OCI-LY3 (cell line): ENCODE measurements around the gene ANKRD42.
A peak's percentile ranks its signal among the peaks of the same experiment; 100 is the strongest.

Source experiments
- H2AFZ ChIP-seq: fragments of 200-600, 300-600 bp; shearing (Covaris generic); 2 replicates; pipeline ENCODE4 v1.6.0; 2014; ENCODE audit warnings: antibody characterized with exemption, low read depth, low read length
- H3K27ac ChIP-seq: fragments of 200-600, 300-600 bp; sonication (generic); 2 replicates; pipeline ENCODE4 v1.5.1; 2014; ENCODE audit warnings: mild to moderate bottlenecking, low read length, moderate library complexity, mixed read lengths
- H3K27me3 ChIP-seq: fragments of 200-600, 300-600 bp; sonication (generic); 2 replicates; pipeline ENCODE4 v1.6.1; 2014; ENCODE audit warnings: low read depth, low read length, mixed read lengths
- H3K36me3 ChIP-seq: fragments of 200-600, 300-600 bp; sonication (generic); replicated peaks from 2 replicates; pipeline ENCODE3; 2014; ENCODE audit warnings: low read depth, low read length, mixed read lengths
- H3K4me1 ChIP-seq: fragments of 300-600, 200-600 bp; sonication (generic); 2 replicates; pipeline ENCODE4 v1.6.1; 2014; ENCODE audit warnings: low read length, mixed read lengths
- H3K4me2 ChIP-seq: fragments of 200-600, 300-600 bp; sonication (generic); 2 replicates; pipeline ENCODE4 v1.6.1; 2014; ENCODE audit warnings: low read length, mixed read lengths
- H3K4me3 ChIP-seq: fragments of 300-600, 200-600 bp; sonication (generic); 2 replicates; pipeline ENCODE4 v1.5.1; 2014; ENCODE audit warnings: antibody characterized with exemption, mild to moderate bottlenecking, low read length, moderate library complexity
- H3K79me2 ChIP-seq: fragments of 300-600, 200-600 bp; shearing (Covaris generic); 2 replicates; pipeline ENCODE4 v1.6.1; 2014; ENCODE audit warnings: mild to moderate bottlenecking, low read length, mixed read lengths
- H3K9ac ChIP-seq: fragments of 300-600, 200-600 bp; shearing (Covaris generic); 2 replicates; pipeline ENCODE4 v1.6.0; 2014; ENCODE audit warnings: mild to moderate bottlenecking, low read length, moderate library complexity
- H3K9me3 ChIP-seq: fragments of 200-600, 300-600 bp; shearing (Covaris generic); 2 replicates; pipeline ENCODE4 v1.6.1; 2014; ENCODE audit warnings: low read length, mixed read lengths; ENCODE audit not compliant: insufficient read depth
- H4K20me1 ChIP-seq: fragments of 200-600, 300-600 bp; sonication (generic); 2 replicates; pipeline ENCODE4 v1.6.1; 2016; ENCODE audit warnings: low read length, mixed read lengths; ENCODE audit not compliant: insufficient read depth
- EZH2phosphoT487 ChIP-seq: fragments of 200-600 bp; shearing (Covaris generic); IDR thresholded peaks from 2 replicates; pipeline ENCODE4 v1.6.1; 2018; ENCODE audit warnings: antibody characterized with exemption, mixed run types, low read depth
- TF ChIP-seq, protein P1 (sequence below): fragments of 200-600, 300-600 bp; sonication (generic); IDR thresholded peaks from 2 replicates; pipeline ENCODE4 v1.5.1; 2014; ENCODE audit warnings: antibody characterized with exemption, low read length, low read depth

The ANKRD42 gene

GRCh38 chr11:83195143-83195466, 1.6 kb downstream of the ANKRD42 start:
- Histone ChIP-seq H3K9me3 (no peaks in the 10 kb centered on the region), H3K27ac (no peak overlapping the region), H3K27me3 (no peaks in the 10 kb centered on the region), H3K4me3 (peak overlapping the region; percentile 82), H3K9ac (peak overlapping the region; percentile 62), H3K36me3 (peaks cover 3% of the 10 kb centered on the region), H3K79me2 (peaks cover 19% of the 10 kb centered on the region), H3K4me2 (peak overlapping the region; percentile 82), H3K4me1 (peaks cover 15% of the 10 kb centered on the region), H4K20me1 (no peaks in the 10 kb centered on the region), H2AFZ (peak overlapping the region; percentile 85)
- no peak for TF ChIP-seq EZH2phosphoT487
- TF ChIP-seq, protein P1, sequence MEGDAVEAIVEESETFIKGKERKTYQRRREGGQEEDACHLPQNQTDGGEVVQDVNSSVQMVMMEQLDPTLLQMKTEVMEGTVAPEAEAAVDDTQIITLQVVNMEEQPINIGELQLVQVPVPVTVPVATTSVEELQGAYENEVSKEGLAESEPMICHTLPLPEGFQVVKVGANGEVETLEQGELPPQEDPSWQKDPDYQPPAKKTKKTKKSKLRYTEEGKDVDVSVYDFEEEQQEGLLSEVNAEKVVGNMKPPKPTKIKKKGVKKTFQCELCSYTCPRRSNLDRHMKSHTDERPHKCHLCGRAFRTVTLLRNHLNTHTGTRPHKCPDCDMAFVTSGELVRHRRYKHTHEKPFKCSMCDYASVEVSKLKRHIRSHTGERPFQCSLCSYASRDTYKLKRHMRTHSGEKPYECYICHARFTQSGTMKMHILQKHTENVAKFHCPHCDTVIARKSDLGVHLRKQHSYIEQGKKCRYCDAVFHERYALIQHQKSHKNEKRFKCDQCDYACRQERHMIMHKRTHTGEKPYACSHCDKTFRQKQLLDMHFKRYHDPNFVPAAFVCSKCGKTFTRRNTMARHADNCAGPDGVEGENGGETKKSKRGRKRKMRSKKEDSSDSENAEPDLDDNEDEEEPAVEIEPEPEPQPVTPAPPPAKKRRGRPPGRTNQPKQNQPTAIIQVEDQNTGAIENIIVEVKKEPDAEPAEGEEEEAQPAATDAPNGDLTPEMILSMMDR = 0 out of 2 replicates have a peak, but pooled peaks have one; percentile 18

- Histone ChIP-seq H3K4me1 (peaks cover 15% of the 10 kb centered on the region), H4K20me1 (no peaks in the 10 kb centered on the region), H3K9me3 (no peaks in the 10 kb centered on the region), H3K4me3 (peak overlapping the region; percentile 82), H3K27ac (no peak overlapping the region), H3K79me2 (peaks cover 19% of the 10 kb centered on the region), H2AFZ (no peak overlapping the region), H3K4me2 (peak overlapping the region; percentile 82), H3K9ac (no peak overlapping the region), H3K36me3 (peaks cover 3% of the 10 kb centered on the region), H3K27me3 (no peaks in the 10 kb centered on the region)
- no peak for TF ChIP-seq EZH2phosphoT487
- TF ChIP-seq, protein P1 = no peak
Measured at GRCh38 chr11:83195649-83196048, 2.1 kb downstream of the ANKRD42 start.

- peaks cover 4% of the 10 kb centered on the region; the same call in 1 of the 2 replicates for H3K4me1 ChIP-seq
Measured at GRCh38 chr11:83200035-83200434, 6.5 kb downstream of the ANKRD42 start.

GRCh38 chr11:83205608-83206185, 12.2 kb downstream of the ANKRD42 start:
- TF ChIP-seq, protein P1 = no peak
- TF ChIP-seq EZH2phosphoT487 = no peak
- Histone ChIP-seq H3K27ac (no peak overlapping the region), H2AFZ (no peak overlapping the region), H3K9ac (no peak overlapping the region), H3K36me3 (no peaks in the 10 kb centered on the region), H3K9me3 (no peaks in the 10 kb centered on the region), H4K20me1 (no peaks in the 10 kb centered on the region), H3K4me2 (no peak overlapping the region), H3K4me3 (no peak overlapping the region), H3K4me1 (no peaks in the 10 kb centered on the region), H3K79me2 (no peaks in the 10 kb centered on the region), H3K27me3 (no peaks in the 10 kb centered on the region)

More at GRCh38 chr11:83200035-83200434, 6.5 kb downstream of the ANKRD42 start:
- Histone ChIP-seq H3K36me3 (no peaks in the 10 kb centered on the region), H3K27ac (no peak overlapping the region), H4K20me1 (no peaks in the 10 kb centered on the region), H3K9ac (no peak overlapping the region), H3K4me3 (no peak overlapping the region), H3K27me3 (no peaks in the 10 kb centered on the region), H3K4me2 (no peak overlapping the region), H3K79me2 (no peaks in the 10 kb centered on the region), H3K9me3 (no peaks in the 10 kb centered on the region), H2AFZ (no peak overlapping the region)
- TF ChIP-seq, protein P1 = no peak
- TF ChIP-seq EZH2phosphoT487 = no peak
